Thymus (tissue), 11 donors: ENCODE measurements around the gene MAP6. TPM values are rescaled to one million over a fixed set of nuclear protein-coding genes. Genes with fewer than 3 reads are reported as not detected.
A peak's percentile ranks its signal among the peaks of the same experiment; 100 is the strongest.

ENCODE experiments used
- DNase-seq, 9 donors: peaks; one replicate each; pipeline ENCODE4 v3.0.0-alpha.2; 2013; ENCODE audit warnings: low spot score in 9 of 9, low read depth in 6 of 9, missing footprints in 1 of 9
- H3K27ac ChIP-seq, 2 donors: one replicate each; pipeline ENCODE4 v1.5.1; 2013; ENCODE audit warnings: control low read depth in 1 of 2, low read depth in 1 of 2, low read length in 1 of 2, mild to moderate bottlenecking in 1 of 2, moderate library complexity in 1 of 2
- H3K27me3 ChIP-seq, 2 donors: one replicate each; pipeline ENCODE4 v1.5.1; 2013; ENCODE audit warnings: low read length in 1 of 2; ENCODE audit not compliant: control insufficient read depth in 2 of 2, insufficient read depth in 1 of 2
- H3K36me3 ChIP-seq, 2 donors: one replicate each; pipeline ENCODE4 v1.5.1; 2013; ENCODE audit warnings: low read length in 1 of 2, mild to moderate bottlenecking in 1 of 2, moderate library complexity in 1 of 2; ENCODE audit not compliant: control insufficient read depth in 2 of 2, insufficient read depth in 2 of 2
- H3K4me1 ChIP-seq, 2 donors: one replicate each; pipeline ENCODE4 v1.5.1; 2013; ENCODE audit warnings: low read length in 2 of 2; ENCODE audit not compliant: control insufficient read depth in 2 of 2, insufficient read depth in 2 of 2
- H3K4me3 ChIP-seq, 2 donors: one replicate each; pipeline ENCODE4 v1.5.1; 2013; ENCODE audit warnings: low read length in 2 of 2, control low read depth in 1 of 2, mild to moderate bottlenecking in 1 of 2
- H3K9me3 ChIP-seq, 2 donors: one replicate each; pipeline ENCODE4 v1.5.1; 2013; ENCODE audit warnings: low read length in 1 of 2, mild to moderate bottlenecking in 1 of 2; ENCODE audit not compliant: control insufficient read depth in 2 of 2, insufficient read depth in 1 of 2
- WGBS: extraction: QIAGEN DNeasy Blood & Tissue Kit; methylation state at CpG from one replicate; pipeline ENCODE4 v1.1.7; 2013; 5-methylcytosine and 5-hydroxymethylcytosine counted together
- polyA plus RNA-seq: library from polyadenylated mRNA; stranded (reverse); fragments of 200-250 nt; gene quantifications from one replicate; pipeline ENCODE4 v1.2.3, GENCODE V29; 2013
- total RNA-seq: library from RNA; stranded (reverse); fragments of 120-200 nt; gene quantifications from one replicate; pipeline ENCODE4 v1.2.4, GENCODE V29; 2013
- donor health status: healthy.

MAP6 gene
- total and polyA plus RNA-seq, 2 donors, result 1.3 TPM

- Histone ChIP-seq H3K9me3 (no peaks in the 10 kb centered on the region), H3K27me3 (peaks cover 0 to 2% of the 10 kb centered on the region in 2 donors), H3K36me3 (no peaks in the 10 kb centered on the region), H3K4me1 (no peaks in the 10 kb centered on the region), H3K4me3 (no peak overlapping the region), H3K27ac (no peak overlapping the region)
- no peak for DNase-seq
- 79% methylated on average over 8 of the region's 8 CpGs for WGBS
Observed at GRCh38 chr11:75602951-75603350, 65.9 kb downstream of the MAP6 start.

GRCh38 chr11:75601494-75601893 lies 67.3 kb downstream of the MAP6 start:
- Histone ChIP-seq H3K9me3 (no peaks in the 10 kb centered on the region), H3K4me3 (no peak overlapping the region), H3K4me1 (no peaks in the 10 kb centered on the region), H3K27me3 (peaks cover 0 to under 1% of the 10 kb centered on the region in 2 donors), H3K36me3 (no peaks in the 10 kb centered on the region), H3K27ac (no peak overlapping the region)
- DNase-seq, result no peak
- 89% methylated on average over 7 of the region's 7 CpGs for WGBS

DNA sequence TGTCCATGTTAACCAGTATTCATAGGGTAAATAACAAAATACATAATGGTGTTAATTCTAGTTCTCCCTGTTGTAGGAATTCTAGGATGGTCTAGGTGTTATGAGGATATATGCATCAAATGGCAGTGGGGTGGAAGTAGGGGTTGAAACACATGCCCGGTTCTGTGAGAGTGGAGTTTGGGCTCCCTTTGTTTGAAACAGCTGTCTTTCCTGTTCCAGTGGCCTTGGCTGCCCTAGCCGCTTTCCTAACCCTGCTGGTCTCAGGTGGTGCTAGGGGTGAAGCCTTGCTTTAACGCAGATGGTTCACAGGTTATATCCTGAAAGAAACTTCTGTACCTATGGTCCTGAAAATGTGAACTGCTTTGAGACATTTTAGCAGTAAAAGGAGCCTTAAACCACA lies 68.5 kb downstream of the MAP6 start:
- Histone ChIP-seq H3K9me3 (no peaks in the 10 kb centered on the region), H3K27ac (no peak overlapping the region), H3K27me3 (no peaks in the 10 kb centered on the region), H3K4me3 (no peak overlapping the region), H3K4me1 (peaks cover under 1 to 6% of the 10 kb centered on the region in 2 donors), H3K36me3 (no peaks in the 10 kb centered on the region)
- no peak for DNase-seq
- 92% methylated on average over 3 of the region's 3 CpGs for WGBS

- no peak for DNase-seq
- Histone ChIP-seq H3K27ac (no peak overlapping the region), H3K4me3 (no peak overlapping the region), H3K4me1 (peaks cover 5 to 12% of the 10 kb centered on the region in 2 donors), H3K9me3 (no peaks in the 10 kb centered on the region), H3K36me3 (no peaks in the 10 kb centered on the region), H3K27me3 (no peaks in the 10 kb centered on the region)
- 73% methylated on average over 7 of the region's 7 CpGs for WGBS
Observed at GRCh38 chr11:75598900-75599299, 69.9 kb downstream of the MAP6 start.

GRCh38 chr11:75598264-75598663 lies 70.6 kb downstream of the MAP6 start:
- no peak overlapping the region for H3K4me3 ChIP-seq
- H3K36me3 ChIP-seq, result no peaks in the 10 kb centered on the region
- H3K27me3 ChIP-seq, result no peaks in the 10 kb centered on the region
- no peak overlapping the region for H3K27ac ChIP-seq
- peaks cover 5 to 12% of the 10 kb centered on the region in 2 donors for H3K4me1 ChIP-seq
- H3K9me3 ChIP-seq, result no peaks in the 10 kb centered on the region
- no peak for DNase-seq

- DNase-seq, result peak in 1 of 9 donors; percentile 21
- no peaks in the 10 kb centered on the region for H3K27me3 ChIP-seq
- peaks cover 5 to 12% of the 10 kb centered on the region in 2 donors for H3K4me1 ChIP-seq
- H3K4me3 ChIP-seq, result no peak overlapping the region
- H3K36me3 ChIP-seq, result no peaks in the 10 kb centered on the region
- WGBS, result 82% methylated on average over 4 of the region's 4 CpGs
- H3K9me3 ChIP-seq, result no peaks in the 10 kb centered on the region
- no peak overlapping the region for H3K27ac ChIP-seq
Observed at GRCh38 chr11:75597636-75598035, 71.2 kb downstream of the MAP6 start.

- Histone ChIP-seq H3K9me3 (no peaks in the 10 kb centered on the region), H3K27ac (no peak overlapping the region), H3K36me3 (no peaks in the 10 kb centered on the region), H3K4me3 (no peak overlapping the region), H3K4me1 (peaks cover 5 to 16% of the 10 kb centered on the region in 2 donors), H3K27me3 (no peaks in the 10 kb centered on the region)
- no peak for DNase-seq
- WGBS, result 95% methylated on average over 4 of the region's 4 CpGs
Observed at GRCh38 chr11:75596914-75597313, 71.9 kb downstream of the MAP6 start.

- H3K4me1 ChIP-seq, result peaks cover 5 to 16% of the 10 kb centered on the region in 2 donors
- DNase-seq, result no peak
- no peaks in the 10 kb centered on the region for H3K27me3 ChIP-seq
- H3K27ac ChIP-seq, result no peak overlapping the region
- no peak overlapping the region for H3K4me3 ChIP-seq
- no peaks in the 10 kb centered on the region for H3K9me3 ChIP-seq
- 45% methylated on average over 2 of the region's 2 CpGs for WGBS
- H3K36me3 ChIP-seq, result no peaks in the 10 kb centered on the region
Observed at GRCh38 chr11:75595429-75595828, 73.4 kb downstream of the MAP6 start.

- DNase-seq, result no peak
- 88% methylated on average over 6 of the region's 6 CpGs for WGBS
- H3K27ac ChIP-seq, result no peak overlapping the region
- no peak overlapping the region for H3K4me3 ChIP-seq
- H3K4me1 ChIP-seq, result peaks cover 5 to 16% of the 10 kb centered on the region in 2 donors
- H3K36me3 ChIP-seq, result no peaks in the 10 kb centered on the region
- no peaks in the 10 kb centered on the region for H3K27me3 ChIP-seq
- H3K9me3 ChIP-seq, result no peaks in the 10 kb centered on the region
Observed at GRCh38 chr11:75594211-75594610, 74.6 kb downstream of the MAP6 start.
